Daoy (cell line): ENCODE data around the gene MIB1. TPM values are rescaled to one million over a fixed set of nuclear protein-coding genes. Genes with fewer than 3 reads are reported as not detected.
"Not testable (repeated sequence)": the region's sequence is repeated elsewhere in the genome, so short reads cannot be mapped to it uniquely, and the experiment has no call there.

Experiments
- DNase-seq: peaks from one replicate; pipeline ENCODE4 v3.0.0-alpha.2; 2015; ENCODE audit warnings: low read depth
- total RNA-seq: library from RNA; depleted of rRNA; stranded (reverse); fragments of >200 nt; shearing (Covaris generic); gene quantifications from 2 replicates; pipeline ENCODE4 v1.2.3, GENCODE V29; 2014; rRNA removed

MIB1 gene
- 28.4 and 32.8 TPM in 2 replicates for total RNA-seq

DNA sequence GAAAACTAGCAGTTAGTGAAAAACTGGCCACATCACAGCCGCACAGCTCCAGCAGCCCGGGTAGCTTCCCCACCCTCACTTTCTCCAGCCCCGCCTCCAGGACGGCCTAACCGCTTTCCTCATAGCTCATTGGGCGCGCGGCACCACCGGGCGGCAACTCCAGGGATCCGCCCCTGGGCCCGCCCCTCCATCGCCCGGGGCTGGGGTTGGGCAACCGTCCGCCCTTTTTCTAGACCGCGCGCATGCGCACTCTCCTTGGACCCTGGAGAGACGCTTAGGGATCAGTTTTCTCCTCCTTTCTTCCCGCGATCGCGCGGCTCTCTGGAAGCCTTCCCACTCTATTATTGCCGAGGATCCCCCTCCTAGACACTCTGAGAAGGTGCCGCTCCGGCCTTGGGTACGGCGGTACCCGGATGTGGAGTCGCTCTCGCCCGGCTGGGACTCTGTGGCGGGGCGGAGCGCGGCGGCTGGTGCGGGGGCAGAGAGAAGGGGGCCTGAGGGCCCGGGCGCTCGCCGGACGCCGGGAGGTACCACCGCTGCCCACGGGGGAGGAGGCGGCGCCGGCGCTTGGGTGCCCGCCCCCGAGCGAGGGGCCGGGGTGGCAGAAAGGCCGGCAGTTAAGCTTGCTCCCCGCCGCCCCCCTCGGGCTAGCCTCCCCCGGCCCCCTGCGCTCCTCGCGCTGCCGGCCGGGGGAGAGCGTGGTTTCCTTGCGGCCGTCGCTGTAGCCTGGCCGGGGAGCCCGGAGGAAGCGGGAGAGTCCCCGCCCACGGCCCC is at the start of gene MIB1:
Gene MIB1 (plus strand): TSS at position 255 of the 774 bp plus-strand sequence. CDS start 792 bp downstream, outside the sequence.
- peak; percentile 97 for DNase-seq

DNA sequence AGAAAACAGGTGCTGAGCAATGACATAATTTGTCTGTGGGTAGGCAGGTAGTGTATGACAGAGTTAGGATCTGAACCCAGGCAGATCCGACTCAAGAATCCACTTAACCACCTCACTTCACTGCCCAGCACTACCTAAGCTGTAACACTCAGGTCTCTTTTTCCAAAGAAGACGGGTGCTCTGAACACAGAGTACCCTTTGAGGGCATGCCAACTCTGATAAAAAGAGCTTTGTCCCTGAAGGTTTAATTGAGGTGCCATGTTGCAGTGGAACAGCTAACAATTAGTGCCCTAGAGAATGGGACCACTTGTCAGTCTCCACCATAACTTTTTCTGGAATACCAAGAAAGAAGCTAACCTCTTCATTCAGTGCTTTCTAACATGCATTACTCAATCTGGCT is 47.3 kb upstream of the MIB1 start:
- DNase-seq = no peak

DNA sequence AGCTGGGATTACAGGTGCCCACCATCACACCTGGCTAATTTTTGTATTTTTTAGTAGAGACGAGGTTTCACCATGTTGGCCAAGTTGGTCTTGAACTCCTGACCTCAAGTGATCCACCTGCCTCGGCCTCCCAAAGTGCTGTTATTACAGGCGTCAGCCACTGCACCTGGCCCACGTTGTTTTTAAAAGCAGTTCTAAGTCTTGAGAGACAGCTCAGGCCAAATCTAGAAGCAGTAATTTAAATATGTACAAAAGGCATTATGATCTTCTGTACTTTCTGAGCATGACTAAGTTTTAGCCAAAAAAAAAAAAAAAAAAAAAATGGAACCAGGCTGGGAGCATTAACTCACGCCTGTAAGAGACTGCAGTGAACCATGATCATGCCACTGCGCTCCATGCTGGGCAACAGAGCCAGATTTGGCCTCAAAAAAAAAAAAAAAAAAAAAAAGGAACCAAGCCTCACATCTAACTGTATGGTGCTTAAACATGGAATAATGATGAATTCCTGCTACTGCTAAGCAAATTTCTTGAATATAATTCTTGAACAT is 40.0 kb upstream of the MIB1 start:
- no peak for DNase-seq

DNA sequence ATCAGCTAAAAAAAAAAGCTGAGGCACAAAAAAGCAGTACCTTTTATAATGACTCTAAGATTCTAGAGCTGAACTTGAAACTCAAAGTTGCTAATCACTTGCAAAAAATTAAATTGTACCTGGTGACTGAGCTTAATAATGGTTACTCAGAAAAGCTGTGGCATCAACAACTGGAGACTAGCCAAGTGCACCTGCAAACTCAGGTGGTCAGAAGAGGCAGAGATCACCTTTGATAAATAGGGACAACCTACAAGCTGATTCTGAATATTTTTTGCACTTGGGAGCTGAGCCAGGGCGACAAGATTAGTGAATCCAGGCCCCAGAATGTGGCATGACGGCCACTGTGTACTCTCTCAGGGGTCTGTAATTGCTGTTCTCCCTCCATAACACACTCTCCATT is 39.0 kb upstream of the MIB1 start:
- DNase-seq = no peak

DNA sequence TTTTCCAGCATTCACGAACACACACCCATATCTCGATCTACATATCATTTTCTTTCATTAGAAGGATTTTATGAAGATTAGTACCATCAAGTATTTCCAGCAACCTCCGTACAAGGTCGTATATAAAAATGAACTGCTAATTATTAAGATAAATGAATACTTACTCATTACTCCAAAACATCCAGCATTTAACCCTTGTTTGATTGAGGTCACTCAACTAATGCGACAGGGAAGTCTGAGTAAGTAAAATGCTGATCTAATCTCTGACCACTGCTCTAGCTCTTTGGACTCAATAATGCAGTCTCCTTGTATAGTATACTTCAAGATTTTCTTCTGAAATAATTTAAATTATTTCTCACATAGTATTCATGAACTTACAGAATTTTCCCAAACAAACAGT is 38.0 kb upstream of the MIB1 start:
- DNase-seq = no peak

DNA sequence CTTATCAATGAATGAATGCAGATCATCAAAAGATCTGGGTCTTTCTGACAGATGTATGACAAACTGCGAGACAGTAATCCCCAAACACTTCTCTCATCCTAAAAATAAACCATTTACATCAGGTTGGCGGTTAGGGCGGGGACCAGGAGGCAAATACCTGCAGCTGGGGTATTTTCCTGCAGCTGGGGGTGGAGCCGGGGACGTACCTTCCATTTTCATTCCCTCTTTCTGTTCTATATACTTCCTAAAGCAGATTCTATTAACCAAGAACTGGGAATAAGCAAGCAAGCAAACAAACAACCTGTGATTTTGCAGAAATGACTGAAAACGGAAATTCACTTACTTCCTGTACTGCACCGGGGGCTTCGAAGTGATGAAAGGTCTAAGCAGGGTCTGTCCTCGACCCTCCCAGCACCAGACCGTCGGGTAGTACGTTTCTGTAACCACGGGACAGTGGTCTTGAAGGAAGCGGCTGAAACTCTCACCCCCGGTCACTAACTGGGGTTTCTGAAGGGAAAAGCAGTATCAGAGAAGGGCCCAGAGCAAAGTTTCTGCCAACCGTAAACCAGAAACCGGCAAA is 37.3 kb upstream of the MIB1 start:
- no peak for DNase-seq

DNA sequence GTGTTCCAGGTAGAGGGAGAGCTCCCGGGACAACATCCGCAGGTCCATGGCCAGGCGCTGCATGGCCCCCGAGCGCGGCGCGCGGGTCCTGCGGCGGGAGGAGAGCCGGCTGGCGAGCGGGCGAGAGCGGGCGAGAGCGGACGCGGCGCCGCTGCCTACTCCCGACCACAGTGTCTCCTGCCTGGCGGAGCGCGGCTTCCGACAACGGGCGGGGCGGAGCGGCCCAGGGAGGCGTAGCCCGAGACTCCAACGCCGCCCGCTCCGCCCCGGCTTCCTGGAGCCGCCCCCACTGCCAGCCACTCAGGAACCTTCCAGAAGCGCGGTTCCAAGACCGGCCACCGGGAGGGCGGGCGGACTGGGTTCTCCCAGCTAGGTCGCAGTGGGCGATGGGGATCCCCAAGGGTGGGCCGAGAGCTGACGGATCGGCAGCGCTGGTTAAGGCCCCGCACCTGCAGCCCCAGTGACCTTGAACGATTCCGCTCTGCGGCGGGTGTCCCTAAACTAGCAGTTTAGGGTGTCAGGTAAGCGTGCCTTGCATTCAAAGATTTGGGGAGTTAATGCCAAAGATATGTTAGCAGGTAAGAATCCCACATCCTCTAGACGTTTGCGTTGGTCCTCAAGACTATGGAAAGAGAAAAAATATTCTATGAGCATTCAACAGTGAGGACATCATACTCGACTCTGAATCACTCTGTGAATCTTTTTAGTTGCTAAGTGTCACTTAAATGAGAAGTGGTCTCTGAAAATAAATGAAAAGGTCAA is 35.8 kb upstream of the MIB1 start, which contains the start of gene ABHD3:
Gene ABHD3 (minus strand): TSS at position 172 of the 762 bp plus-strand sequence. CDS start 109 bp downstream, at position 63.
- DNase-seq = peak; percentile 92

DNA sequence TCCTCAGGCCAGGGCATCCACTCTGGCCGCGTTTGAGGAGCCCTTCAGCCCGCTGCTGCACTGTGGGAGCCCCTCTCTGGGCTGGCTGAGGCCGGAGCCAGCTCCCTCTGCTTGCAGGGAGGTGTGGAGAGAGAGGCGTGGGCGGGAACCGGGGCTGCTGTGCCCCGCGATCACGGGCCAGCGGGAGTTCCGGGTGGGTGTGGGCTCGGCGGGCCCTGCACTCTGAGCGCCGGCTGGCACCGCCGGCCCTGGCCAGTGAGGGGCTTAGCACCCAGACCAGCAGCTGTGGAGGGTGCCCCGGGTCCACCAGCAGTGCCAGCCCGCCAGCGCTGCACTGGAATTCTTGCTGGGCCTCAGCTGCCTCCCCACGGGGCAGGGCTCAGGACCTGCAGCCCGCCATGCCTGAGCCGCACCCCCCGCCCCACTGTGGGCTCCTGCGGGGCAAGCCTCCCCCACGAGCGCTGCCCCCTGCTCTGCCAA is 34.2 kb upstream of the MIB1 start:
- DNase-seq = no peak

DNA sequence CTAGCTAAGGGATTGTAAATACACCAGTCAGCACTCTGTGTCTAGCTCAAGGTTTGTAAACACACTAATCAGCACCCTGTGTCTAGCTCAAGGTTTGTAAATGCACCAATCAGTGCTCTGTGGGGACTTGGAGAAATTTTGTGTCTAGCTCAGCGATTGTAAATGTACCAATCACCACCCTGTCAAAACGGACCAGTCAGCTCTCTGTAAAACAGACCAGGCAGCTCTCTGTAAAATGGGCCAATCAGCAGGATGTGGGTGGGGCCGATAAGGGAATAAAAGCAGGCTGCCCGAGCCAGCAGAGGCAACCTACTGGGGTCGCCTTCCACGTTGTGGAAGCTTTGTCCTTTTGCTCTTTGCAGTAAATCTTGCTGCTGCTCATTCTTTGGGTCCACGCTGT is 33.5 kb upstream of the MIB1 start:
- DNase-seq = not testable (repeated sequence)

DNA sequence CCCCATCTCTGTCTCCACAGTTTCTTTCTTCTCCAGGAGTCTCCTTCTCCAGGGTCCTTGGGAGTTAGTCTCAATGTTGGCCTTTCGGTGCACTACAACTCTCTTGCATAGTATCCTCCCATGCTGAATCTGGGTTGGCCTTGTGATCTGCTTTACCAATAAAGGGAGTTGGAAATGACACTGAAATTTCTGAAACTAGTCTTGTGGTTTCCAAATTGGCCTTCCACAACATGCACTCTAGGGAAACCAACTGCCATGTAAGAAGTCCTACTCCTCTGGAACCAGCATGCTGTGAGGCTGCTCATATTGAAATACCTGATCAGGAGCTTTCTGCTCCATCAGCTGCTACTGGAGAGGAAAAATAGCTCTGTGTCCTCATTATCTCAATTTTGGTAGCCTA is 26.1 kb upstream of the MIB1 start:
- no peak for DNase-seq

DNA sequence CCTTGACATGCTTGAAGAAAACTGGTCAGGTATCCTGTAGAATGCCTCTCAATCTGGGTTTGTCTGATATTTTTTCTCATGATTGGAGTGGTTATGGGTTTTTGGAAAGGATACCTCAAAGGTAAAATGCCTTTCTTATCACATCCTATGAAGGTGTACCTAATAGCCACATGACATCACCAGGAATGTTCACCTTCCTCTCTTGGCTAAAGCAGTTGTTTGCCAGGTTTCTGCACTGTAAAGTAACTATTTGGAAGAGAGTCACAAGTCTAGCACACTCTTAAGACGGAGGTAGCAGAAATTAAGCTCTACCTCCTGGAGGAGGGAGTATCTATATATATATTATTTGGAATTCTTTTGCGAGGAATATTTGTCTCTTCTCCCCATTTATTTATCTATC is 17.9 kb upstream of the MIB1 start:
- DNase-seq = no peak

DNA sequence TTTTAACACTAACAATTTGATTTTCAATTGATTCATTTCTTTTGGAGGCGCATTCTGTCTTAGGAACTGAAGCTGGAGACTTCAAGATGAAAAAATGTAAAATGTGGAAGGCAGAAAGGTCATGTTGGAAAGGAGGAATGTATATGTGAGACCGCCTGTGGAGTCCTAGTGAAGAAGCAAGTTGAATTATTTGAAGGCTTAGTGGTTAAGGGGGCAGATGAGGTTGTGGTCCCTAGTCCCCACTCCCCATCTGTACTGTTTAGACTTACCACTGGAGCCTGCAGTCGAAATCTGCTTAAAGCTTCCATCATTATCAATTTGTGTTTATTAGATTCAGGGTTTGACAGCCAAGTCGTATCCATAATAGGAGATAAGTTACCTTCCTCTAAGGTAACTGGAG is 15.4 kb upstream of the MIB1 start:
- no peak for DNase-seq

DNA sequence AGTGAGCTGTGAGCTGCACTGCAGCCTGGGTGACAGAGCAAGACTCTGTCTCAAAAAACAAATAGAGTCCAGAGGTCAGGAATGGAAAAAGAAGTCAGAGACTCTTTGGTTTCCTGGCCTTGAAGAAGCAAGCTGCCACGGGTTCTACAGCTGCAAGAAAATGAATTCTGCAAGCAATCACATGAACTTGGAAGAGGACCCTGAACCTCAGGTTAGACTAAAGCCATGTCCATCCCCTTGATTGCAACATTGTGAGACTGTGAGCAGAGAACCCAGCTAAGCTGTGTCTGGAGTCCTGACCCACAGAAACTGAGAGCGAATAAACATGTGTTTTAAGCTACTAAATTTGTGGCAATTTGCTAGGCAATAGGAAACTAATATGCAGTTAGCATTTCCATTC is 12.9 kb upstream of the MIB1 start:
- DNase-seq = no peak

DNA sequence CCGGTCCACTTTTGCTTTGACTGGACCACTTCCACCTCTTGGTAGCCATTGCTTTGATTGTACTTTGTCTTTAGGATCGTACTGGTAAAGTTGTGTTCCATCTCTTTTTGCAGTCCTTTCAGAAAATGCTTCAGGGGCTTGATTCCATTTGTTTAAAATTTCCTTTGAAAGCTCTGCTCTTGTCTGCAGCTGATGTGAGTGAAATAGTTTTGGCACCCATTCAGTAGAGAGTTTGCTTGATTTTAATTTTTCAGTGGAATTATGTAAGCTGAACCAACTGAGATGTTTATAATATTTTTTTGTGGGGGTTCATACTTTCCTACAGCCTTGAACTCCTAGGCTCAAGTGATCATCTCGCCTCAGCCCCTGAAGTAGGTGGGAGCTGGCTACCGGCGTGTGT is 7.6 kb upstream of the MIB1 start:
- no peak for DNase-seq

DNA sequence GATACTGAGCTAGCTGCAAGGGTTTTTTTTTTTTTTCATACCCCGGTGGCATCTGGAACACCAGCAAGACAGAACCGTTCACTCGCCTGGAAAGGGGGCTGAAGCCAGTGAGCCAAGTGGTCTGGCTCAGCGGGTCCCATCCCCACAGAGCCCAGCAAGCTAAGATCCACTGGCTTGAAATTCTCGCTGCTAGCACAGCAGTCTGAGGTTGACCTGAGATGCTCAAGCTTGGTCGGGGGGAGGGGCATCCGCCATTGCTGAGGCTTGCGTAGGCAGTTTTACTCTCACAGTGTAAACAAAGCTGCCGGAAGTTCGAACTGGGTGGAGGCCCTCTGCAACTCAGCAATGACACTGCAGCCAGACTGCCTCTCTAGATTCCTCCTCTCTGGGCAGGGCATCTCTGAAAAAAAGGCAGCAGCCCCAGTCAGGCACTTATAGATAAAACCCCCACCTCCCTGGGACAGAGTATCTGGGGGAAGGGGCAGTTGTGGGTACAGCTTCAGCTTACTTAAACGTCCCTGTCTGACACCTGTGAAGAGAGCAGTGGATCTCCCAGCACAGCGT is 5.1 kb upstream of the MIB1 start:
- peak; percentile 14 for DNase-seq

DNA sequence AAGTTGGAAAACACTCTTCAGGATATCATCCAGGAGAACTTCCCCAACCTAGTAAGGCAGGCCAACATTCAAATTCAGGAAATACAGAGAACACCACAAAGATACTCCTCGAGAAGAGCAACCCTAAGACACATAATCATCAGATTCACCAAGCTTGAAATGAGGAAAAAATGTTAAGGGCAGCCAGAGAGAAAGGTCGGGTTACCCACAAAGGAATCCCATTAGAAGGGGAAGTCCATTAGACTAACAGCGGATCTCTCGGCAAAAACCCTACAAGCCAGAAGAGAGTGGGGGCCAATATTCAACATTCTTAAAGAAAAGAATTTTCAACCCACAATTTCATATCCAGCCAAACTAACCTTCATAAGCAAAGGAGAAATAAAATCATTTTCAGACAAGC is 3.7 kb upstream of the MIB1 start:
- not testable (repeated sequence) for DNase-seq

DNA sequence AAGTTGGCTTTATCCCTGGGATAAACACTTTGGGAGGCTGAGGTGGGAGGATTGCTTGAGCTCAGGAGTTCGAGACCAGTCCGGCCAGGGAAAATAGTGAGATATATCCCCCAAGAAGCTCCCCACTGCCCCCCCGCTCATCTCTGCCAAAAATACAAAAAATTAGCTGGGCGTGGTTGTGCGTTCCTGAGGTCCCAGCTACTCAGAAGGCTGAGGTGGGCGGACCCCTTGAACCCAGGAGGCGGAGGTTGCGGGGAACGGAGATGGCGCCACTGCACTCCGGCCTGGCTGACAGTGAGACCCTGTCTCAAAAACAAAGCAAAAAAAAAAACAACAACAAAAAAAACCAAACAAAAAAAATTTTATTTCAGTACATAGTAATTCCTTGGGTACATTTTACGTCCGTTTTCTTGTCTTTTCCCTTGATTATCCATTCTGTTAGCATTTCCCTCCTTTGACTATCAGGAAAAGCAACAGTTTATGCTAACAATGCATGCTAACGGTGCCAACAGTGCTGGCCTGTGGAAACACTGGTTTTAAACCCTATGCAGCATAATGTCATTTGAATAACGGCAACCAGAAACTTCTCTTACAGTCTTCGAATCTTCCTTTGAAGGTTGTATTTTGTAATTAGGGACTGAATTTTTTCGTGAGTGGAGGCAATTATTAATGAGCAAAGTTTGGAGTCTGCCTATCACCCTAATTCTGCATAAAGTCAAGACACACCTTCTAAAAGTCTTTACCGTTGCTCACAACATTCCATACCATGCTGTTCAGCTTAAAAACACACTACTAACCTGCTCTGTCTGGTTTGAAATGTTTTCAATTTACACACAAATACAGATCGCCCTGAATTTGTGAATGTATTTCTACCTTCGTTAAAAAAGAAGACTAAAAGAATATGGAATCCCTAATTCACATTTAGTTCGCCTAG is 721 bp upstream of the MIB1 start:
- DNase-seq = no peak

DNA sequence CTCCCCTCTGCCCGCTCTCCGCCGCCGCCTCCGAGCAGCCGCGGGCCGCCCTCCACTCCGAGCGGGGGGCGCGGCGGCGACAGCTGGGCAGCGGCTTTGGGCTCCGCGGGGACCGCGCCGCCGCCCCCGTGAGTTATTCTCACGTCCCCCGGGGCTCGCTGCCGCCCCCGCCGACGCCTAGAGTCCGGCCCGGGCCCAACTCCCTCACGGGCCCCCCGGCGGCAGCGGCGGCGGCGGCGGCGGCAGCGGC is 645 bp downstream of the MIB1 start:
- no peak for DNase-seq

DNA sequence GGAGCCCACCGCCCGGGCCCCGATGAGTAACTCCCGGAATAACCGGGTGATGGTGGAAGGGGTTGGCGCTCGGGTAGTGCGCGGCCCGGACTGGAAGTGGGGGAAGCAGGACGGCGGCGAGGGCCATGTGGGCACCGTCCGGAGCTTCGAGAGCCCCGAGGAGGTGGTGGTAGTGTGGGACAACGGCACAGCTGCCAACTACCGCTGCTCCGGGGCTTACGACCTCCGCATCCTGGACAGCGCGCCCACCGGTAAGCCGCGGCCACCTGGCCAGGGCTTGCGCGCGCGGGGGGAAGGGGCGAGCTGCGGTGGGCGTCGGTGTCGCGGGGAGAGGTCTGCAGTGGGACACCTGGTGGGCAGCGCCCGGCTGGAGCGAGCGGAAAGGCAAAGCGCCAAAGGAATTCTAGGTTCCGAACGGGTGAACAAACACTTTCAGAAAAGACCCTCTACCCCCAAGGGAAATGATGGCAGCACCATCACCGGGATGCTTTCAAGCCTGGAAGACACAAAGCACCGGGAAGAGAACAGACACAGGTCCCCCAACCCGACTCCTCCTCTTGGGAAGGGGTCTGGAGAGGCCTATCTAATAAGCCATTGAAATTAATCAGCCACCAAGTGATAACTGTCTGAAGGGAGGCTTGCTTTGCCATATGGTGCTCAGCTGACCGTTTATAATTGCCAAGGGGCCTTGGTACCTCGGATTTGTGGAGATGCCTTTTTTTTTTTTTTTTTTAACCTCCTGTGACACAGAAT is 1.1 kb downstream of the MIB1 start:
- DNase-seq = peak; percentile 27

DNA sequence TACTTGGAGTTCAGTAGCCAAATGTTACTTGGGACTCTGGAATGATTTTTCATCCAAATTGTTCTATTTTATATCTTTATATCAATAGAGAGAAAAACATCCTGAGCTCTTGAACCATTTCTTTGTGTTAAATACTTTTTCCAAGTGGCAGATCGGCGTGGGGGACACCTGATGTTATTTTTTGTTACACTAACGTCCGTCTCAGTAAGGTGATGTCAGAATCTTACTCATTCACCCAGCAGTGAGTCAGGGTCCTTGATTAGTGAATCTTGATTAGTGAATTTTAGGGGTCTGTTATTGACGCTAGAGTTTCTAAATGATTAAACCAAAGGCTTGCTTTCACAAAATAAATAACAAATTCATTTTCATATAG is 1.7 kb downstream of the MIB1 start:
- DNase-seq = peak; percentile 25
